NT2/D1 (cell line): ENCODE data around the gene EIF4E.

ENCODE experiments used
- YY1 ChIP-seq: IDR thresholded peaks from 2 replicates; pipeline ENCODE4 v1.6.1; 2011; ENCODE audit not compliant: insufficient read length, insufficient read depth
- ZNF274 ChIP-seq: IDR thresholded peaks from 2 replicates; pipeline ENCODE4 v1.6.1; 2011; ENCODE audit warnings: mild to moderate bottlenecking, low read depth, low read length

DNA sequence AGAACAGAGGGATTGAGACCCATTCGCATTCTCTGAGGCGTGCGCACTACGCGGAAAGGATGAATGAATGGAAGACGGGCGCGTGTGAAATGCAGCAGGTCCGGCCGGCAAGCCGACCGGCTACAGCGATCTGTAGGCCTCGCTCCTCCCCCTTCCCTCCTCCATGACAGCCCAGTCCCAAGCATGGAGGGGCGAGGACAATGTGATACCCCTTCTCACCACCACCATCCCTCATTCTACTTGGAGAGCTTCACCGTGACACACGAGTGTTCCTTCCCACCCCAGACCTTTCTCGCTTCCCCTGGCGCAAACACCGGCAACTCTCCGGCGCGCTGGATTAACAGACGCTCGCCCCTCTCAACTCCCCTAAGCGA lies 815 bp downstream of the EIF4E start:
- no peak for TF ChIP-seq YY1
- no peak for TF ChIP-seq ZNF274
